Cortex of kidney (tissue), 1 donor: ENCODE results near the gene HEXIM1.

Experiments
- DNase-seq: peaks from one replicate; lab custom pipeline; 2025; lab: John Stamatoyannopoulos, UW

The HEXIM1 gene

GRCh38 chr17:45146890-45147580 lies 1.2 kb upstream of the HEXIM1 start:
- DNase-seq, result no peak

- DNase-seq, result no peak
These were observed 593 bp upstream of the HEXIM1 start for GRCh38 chr17:45147581-45148182.

GRCh38 chr17:45149037-45149668 lies 878 bp downstream of the HEXIM1 start:
- no peak for DNase-seq

- DNase-seq, result no peak
These were observed 1.7 kb downstream of the HEXIM1 start for GRCh38 chr17:45149669-45150664.

GRCh38 chr17:45150911-45151809 lies 2.9 kb downstream of the HEXIM1 start:
- DNase-seq, result no peak

- no peak for DNase-seq
These were observed 6.8 kb downstream of the HEXIM1 start for GRCh38 chr17:45155029-45155428.

- no peak for DNase-seq
These were observed 7.2 kb downstream of the HEXIM1 start for GRCh38 chr17:45155483-45155882.

GRCh38 chr17:45156242-45156641 lies 8.0 kb downstream of the HEXIM1 start:
- no peak for DNase-seq

- DNase-seq, result no peak
These were observed 12.4 kb downstream of the HEXIM1 start for GRCh38 chr17:45160447-45161287.

GRCh38 chr17:45161288-45162024 lies 13.2 kb downstream of the HEXIM1 start, which contains the start of gene HEXIM2:
TSS of gene HEXIM2 (plus strand) at chr17:45161875. CDS start at chr17:45162794, 919 bp downstream.
- no peak for DNase-seq

- no peak for DNase-seq
These were observed 13.9 kb downstream of the HEXIM1 start for GRCh38 chr17:45162025-45162687.

GRCh38 chr17:45164734-45165269 lies 16.5 kb downstream of the HEXIM1 start:
- DNase-seq, result no peak

GRCh38 chr17:45168991-45169752 lies 20.9 kb downstream of the HEXIM1 start:
- no peak for DNase-seq

GRCh38 chr17:45170280-45170930 lies 22.1 kb downstream of the HEXIM1 start:
- no peak for DNase-seq

- DNase-seq, result no peak
These were observed 22.7 kb downstream of the HEXIM1 start for GRCh38 chr17:45170931-45171337.

- no peak for DNase-seq
These were observed 23.3 kb downstream of the HEXIM1 start for GRCh38 chr17:45171338-45172231.
